GM18519 (cell line): ENCODE results near the gene CDH24.

ENCODE experiments used
- ATAC-seq: cut with Tn5 transposase; IDR thresholded peaks from one replicate; pipeline ENCODE4 v1.9.1; 2021; ENCODE audit warnings: mild to moderate bottlenecking, moderate library complexity; ENCODE audit not compliant: unreplicated experiment, low FRiP score

Gene CDH24

GRCh38 chr14:23066855-23067744 is 9.8 kb upstream of the CDH24 start:
- no peak for ATAC-seq

- no peak for ATAC-seq
Measured at GRCh38 chr14:23066368-23066767, 9.0 kb upstream of the CDH24 start.

- no peak for ATAC-seq
Measured at GRCh38 chr14:23063601-23064000, 6.3 kb upstream of the CDH24 start.

DNA sequence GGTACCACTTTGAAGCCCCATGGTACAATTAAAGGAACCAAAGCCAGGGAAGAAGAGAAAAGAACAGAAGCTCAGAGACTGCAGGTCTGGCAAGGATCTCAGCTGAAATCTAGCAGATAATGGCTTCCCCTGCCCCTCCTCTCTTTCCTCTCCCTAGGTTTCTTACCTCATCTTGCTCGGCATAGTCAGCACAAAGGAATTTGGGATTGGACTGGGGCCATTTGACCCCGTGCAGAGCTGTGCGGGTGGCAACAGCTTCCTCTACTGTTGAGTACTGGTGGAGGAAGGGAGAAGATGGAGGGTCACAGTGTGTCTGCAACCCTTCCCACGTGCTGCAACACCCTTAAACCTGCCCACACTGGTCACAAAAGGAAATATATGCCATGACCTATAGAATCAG is 4.7 kb upstream of the CDH24 start:
- ATAC-seq = no peak

GRCh38 chr14:23060536-23061260 is 3.4 kb upstream of the CDH24 start:
- no peak for ATAC-seq

GRCh38 chr14:23058654-23059504 is 1.6 kb upstream of the CDH24 start:
- ATAC-seq = no peak

DNA sequence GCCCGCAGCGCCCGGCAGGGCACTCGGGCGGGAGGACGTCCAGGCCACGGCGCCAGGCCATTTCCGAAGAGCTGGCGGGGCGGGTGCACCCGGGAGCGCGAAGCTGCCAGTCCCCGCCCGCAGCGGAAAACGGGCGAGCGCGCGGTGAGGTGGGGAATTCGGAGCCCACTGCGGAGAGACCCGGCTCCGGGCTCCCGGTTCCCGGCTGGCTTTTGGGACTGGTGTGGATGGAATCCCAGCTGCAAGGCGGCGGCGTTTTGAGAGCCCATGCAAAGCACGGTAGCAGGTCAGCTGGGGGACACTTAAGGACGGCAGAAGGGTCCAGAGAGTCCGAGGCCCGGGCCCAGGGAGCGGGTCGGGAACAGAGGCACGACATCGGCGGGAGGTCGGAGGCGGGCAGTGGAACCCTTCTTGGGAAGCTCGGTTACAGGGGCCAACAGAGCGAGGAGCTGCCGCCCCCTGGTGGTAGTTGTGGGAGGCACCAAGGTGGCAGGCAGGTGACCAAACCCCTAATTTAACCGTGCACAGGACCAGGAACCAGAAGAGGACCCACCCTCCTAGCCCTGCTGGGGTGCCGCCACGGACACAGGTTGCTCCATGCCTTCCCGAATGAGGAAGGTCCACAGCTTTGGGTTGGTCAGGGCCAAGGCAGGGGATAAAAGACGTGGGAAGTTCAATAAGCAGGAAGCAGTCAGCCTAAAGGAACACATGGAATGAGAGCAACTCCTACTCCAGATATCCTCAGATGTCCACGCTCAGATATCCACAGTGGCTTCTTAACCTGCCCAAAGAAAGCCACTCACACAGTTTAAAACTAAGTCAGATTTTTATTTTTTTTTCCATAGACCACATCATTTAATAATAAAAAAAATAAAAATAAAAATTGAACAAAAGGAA is 685 bp upstream of the CDH24 start:
- no peak for ATAC-seq

GRCh38 chr14:23056145-23056955 is 970 bp downstream of the CDH24 start:
- ATAC-seq = peak; percentile 39

DNA sequence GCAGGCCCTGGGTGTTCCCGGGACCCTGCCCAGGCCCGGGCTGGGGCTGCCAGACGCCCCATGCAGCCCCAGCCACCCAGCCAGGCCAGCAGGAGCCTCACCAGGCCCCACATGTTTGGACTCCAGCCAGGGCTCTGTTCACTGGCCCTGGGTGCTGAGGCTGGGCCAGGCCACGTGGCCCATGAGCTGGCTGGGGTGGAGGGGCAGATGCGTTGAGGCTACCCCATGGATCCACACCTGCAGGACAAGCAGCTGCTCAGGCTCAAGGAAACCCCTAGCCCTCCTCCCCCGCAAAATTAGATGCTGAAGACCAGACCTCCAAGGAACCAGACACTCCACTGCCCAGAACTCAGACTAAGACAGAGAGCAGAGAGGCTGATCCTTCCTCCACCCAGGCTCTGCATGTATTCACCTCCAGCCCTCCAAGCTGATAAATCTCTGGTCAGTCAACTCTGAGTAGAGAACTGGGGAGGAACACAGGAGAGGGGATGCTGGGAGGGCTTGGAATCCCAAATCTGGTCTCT is 1.6 kb downstream of the CDH24 start:
- ATAC-seq = no peak

GRCh38 chr14:23055147-23055550 is 2.2 kb downstream of the CDH24 start:
- no peak for ATAC-seq

DNA sequence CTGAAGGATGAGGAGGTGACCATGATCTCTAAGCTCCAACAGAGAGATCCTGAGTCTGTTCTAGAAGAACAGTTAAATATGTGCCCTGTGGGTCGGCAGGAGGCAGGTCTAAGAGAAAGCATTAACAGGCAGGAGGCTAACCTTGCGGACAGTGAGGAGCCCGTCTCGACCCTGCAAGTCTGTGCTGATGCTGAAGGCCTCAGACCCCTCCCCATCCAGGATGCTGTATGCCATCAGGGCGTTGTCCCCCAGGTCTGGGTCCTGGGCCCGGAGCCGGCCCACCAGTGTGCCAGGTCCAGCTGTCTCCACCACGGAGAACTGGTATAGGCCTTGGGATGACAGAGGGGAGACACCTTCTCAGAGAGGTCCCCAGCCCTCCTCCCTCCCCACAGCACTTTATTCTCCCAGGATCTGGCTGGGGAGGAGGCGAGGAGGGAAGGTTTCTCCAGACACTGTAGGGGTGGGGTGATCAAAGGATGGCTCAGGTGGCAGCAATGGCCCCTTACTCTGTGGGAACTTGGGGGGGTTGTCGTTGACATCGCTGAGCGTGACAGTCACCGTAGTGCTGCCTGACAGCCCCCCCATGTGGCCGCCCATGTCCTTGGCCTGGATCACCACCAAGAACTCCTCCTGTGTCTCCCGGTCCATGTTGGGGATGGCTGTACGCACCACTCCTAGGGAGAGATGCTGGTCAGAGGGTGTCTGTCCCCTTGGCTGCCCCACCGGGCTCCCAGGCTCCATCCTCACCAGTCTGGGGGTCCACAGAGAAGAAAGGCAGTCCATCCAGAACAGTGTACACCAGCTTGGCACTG is 3.1 kb downstream of the CDH24 start:
- no peak for ATAC-seq

DNA sequence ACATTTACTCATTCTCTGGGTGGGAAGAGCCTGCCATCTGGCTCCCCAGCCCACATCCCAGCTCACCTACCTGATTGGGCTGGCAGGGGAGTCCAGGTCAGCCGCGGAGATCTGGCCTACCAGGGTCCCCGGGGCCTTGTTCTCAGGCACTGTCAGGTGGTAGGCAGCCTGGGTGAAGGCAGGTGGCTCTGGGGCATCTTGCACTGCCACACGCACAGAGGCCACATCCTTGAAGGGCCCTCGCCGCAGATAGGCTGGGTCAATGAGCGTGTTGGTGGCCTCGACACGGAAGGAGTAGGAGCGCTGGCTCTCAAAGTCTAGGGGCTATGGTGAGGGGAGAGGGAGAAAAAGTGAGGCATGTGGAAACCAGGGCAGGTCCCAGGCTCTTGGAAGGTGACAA is 3.9 kb downstream of the CDH24 start:
- ATAC-seq = no peak

DNA sequence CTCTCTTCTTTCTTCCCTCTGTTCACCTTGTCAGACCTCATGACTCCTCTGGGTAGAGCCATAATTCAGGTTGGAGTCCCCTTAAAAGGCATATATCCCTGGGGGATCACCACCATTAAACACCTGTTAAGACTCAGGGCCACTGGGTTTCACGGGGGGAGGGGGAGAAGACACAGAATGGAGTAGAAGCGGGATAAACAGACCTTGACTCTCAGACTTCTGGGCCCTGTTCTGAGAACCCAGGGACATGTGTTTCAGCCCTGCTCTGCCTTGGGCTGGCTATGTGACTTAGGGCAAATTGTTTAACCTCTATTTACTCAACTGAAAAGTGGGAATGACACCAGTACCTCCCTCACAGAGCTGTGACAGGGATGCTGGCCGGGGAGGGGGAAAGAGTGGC is 4.6 kb downstream of the CDH24 start:
- no peak for ATAC-seq

DNA sequence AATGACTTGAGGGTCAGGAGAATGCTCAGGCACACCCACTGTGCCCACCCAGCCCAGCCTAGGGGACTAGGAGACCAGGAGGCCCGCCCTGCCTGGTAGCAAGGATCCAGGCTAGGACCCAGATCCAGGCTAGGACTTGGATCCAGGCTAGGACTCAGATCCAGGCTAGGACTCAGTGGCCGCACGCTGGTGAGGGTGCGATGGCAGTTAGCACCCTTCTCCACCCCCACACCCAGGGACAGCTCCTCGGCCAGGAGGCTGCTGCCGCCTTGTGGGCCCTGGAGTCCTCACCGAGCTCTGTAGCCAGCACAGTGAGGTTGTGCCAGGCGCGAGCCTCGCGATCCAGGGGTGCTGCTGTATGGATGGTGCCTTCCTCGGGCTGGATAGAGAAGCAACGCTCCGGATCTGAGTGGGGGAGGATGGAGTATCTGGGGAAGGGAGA is 5.1 kb downstream of the CDH24 start:
- no peak for ATAC-seq

- no peak for ATAC-seq
Measured at GRCh38 chr14:23051141-23052057, 5.9 kb downstream of the CDH24 start.

DNA sequence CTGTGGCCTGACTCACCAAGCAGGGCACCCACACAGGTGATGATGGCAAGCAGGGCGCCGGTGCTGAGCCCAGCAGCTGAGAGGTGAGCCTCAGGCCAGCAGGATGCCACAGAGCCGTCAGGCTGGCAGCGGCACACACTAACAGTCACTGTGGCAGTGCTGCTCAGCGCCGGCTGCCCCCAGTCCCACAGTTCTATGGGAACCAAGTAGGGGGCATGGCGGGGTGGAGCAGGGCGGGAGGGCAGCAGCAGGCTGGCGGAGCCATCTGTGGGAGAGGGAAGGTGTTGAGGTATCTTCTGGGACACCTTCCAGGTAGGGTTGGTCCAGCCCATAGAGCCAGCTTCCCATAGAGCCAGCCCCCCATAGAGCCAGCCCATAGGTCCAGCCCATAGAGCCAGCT is 8.3 kb downstream of the CDH24 start:
- no peak for ATAC-seq
